HG03378 (cell line): ENCODE measurements around the gene SFTA2.

Experiments
- ATAC-seq: cut with Tn5 transposase; IDR thresholded peaks from one replicate; pipeline ENCODE4 v1.9.1; 2021; ENCODE audit warnings: mild to moderate bottlenecking, moderate library complexity; ENCODE audit not compliant: unreplicated experiment

The SFTA2 gene

GRCh38 chr6:30891816-30892538, 40.0 kb downstream of the SFTA2 start:
- ATAC-seq = no peak

GRCh38 chr6:30891450-30891723, 40.6 kb downstream of the SFTA2 start:
- no peak for ATAC-seq

- ATAC-seq = no peak
Observed at GRCh38 chr6:30890646-30891449, 41.1 kb downstream of the SFTA2 start.

- ATAC-seq = no peak
Observed at GRCh38 chr6:30889921-30890645, 41.9 kb downstream of the SFTA2 start.

GRCh38 chr6:30889496-30889885, 42.5 kb downstream of the SFTA2 start:
- no peak for ATAC-seq

- no peak for ATAC-seq
Observed at GRCh38 chr6:30888816-30889495, 43.0 kb downstream of the SFTA2 start.

- ATAC-seq = no peak
Observed at GRCh38 chr6:30887901-30888815, 43.8 kb downstream of the SFTA2 start.

- ATAC-seq = no peak
Observed at GRCh38 chr6:30886897-30887255, 45.1 kb downstream of the SFTA2 start.

GRCh38 chr6:30885999-30886896, 45.7 kb downstream of the SFTA2 start:
- ATAC-seq = no peak

GRCh38 chr6:30885481-30885998, 46.4 kb downstream of the SFTA2 start:
- ATAC-seq = no peak

- ATAC-seq = no peak
Observed at GRCh38 chr6:30884521-30885480, 47.2 kb downstream of the SFTA2 start.

- ATAC-seq = no peak
Observed at GRCh38 chr6:30883685-30884520, 48.1 kb downstream of the SFTA2 start, which contains the start of gene DDR1. Gene DDR1 (plus strand): TSS chr6:30884519. CDS start chr6:30888730, 4,211 bp downstream.

- ATAC-seq = no peak
Observed at GRCh38 chr6:30882759-30883684, 48.9 kb downstream of the SFTA2 start.

GRCh38 chr6:30882204-30882758, 49.7 kb downstream of the SFTA2 start:
- no peak for ATAC-seq

GRCh38 chr6:30881392-30882203, 50.4 kb downstream of the SFTA2 start:
- ATAC-seq = no peak
